Activated T-helper 1 cell treated with anti-CD3 and anti-CD28 coated beads, Interleukin-2, amount 50 U/mL, for 16 hours (primary cell): Measurements from ENCODE around the gene CCDC142.
"Not testable (repeated sequence)": the region's sequence is repeated elsewhere in the genome, so short reads cannot be mapped to it uniquely, and the experiment has no call there.

Experiments
- DNase-seq, 2 donors: peaks; one replicate each; pipeline ENCODE4 v3.0.0-alpha.2; 2020; ENCODE audit warnings: low read depth in 1 of 2, low spot score in 1 of 2

Gene CCDC142

GRCh38 chr2:74471332-74472065 lies 11.3 kb downstream of the CCDC142 start:
- DNase-seq, result no peak

GRCh38 chr2:74470742-74471141 lies 12.1 kb downstream of the CCDC142 start:
- not testable (repeated sequence) for DNase-seq

- DNase-seq, result no peak
Measured at GRCh38 chr2:74464406-74464805, 18.4 kb downstream of the CCDC142 start.

- DNase-seq, result no peak
Measured at GRCh38 chr2:74462786-74463105, 20.1 kb downstream of the CCDC142 start.

GRCh38 chr2:74462054-74462785 lies 20.6 kb downstream of the CCDC142 start:
- DNase-seq, result no peak

GRCh38 chr2:74461187-74462053 lies 21.4 kb downstream of the CCDC142 start:
- no peak for DNase-seq

GRCh38 chr2:74460187-74460586 lies 22.6 kb downstream of the CCDC142 start:
- not testable (repeated sequence) for DNase-seq

GRCh38 chr2:74459503-74460118 lies 23.2 kb downstream of the CCDC142 start:
- DNase-seq, result not testable (repeated sequence)

GRCh38 chr2:74458938-74459363 lies 23.8 kb downstream of the CCDC142 start:
- no peak for DNase-seq

- DNase-seq, result peak; percentile 96 to 97
Measured at GRCh38 chr2:74458132-74458937, 24.5 kb downstream of the CCDC142 start, which contains the start of gene WBP1. Gene WBP1 (plus strand): TSS chr2:74458438. CDS start chr2:74458603, 165 bp downstream.

- peak; percentile 61 to 71 for DNase-seq
Measured at GRCh38 chr2:74457549-74458131, 25.2 kb downstream of the CCDC142 start.

- no peak for DNase-seq
Measured at GRCh38 chr2:74457129-74457548, 25.7 kb downstream of the CCDC142 start.

- peak; percentile 94 to 96 for DNase-seq
Measured at GRCh38 chr2:74454654-74455511, 27.9 kb downstream of the CCDC142 start, which contains the start of gene INO80B. Gene INO80B (plus strand): TSS chr2:74455087. CDS start chr2:74455117, 30 bp downstream.

GRCh38 chr2:74450570-74451190 lies 32.1 kb downstream of the CCDC142 start:
- DNase-seq, result no peak

- DNase-seq, result no peak
Measured at GRCh38 chr2:74448771-74449170, 34.0 kb downstream of the CCDC142 start.

- no peak for DNase-seq
Measured at GRCh38 chr2:74447230-74447999, 35.4 kb downstream of the CCDC142 start.

- DNase-seq, result no peak
Measured at GRCh38 chr2:74444498-74445318, 38.1 kb downstream of the CCDC142 start.
